Thymus (tissue), 11 donors: ENCODE data around the gene CDYL2. TPM values are rescaled to one million over a fixed set of nuclear protein-coding genes. Genes with fewer than 3 reads are reported as not detected.

Experiments used
- DNase-seq, 9 donors: peaks; one replicate each; pipeline ENCODE4 v3.0.0-alpha.2; 2013; ENCODE audit warnings: low spot score in 9 of 9, low read depth in 6 of 9, missing footprints in 1 of 9
- H3K27ac ChIP-seq, 2 donors: one replicate each; pipeline ENCODE4 v1.5.1; 2013; ENCODE audit warnings: control low read depth in 1 of 2, low read depth in 1 of 2, low read length in 1 of 2, mild to moderate bottlenecking in 1 of 2, moderate library complexity in 1 of 2
- H3K27me3 ChIP-seq, 2 donors: one replicate each; pipeline ENCODE4 v1.5.1; 2013; ENCODE audit warnings: low read length in 1 of 2; ENCODE audit not compliant: control insufficient read depth in 2 of 2, insufficient read depth in 1 of 2
- H3K36me3 ChIP-seq, 2 donors: one replicate each; pipeline ENCODE4 v1.5.1; 2013; ENCODE audit warnings: low read length in 1 of 2, mild to moderate bottlenecking in 1 of 2, moderate library complexity in 1 of 2; ENCODE audit not compliant: control insufficient read depth in 2 of 2, insufficient read depth in 2 of 2
- H3K4me1 ChIP-seq, 2 donors: one replicate each; pipeline ENCODE4 v1.5.1; 2013; ENCODE audit warnings: low read length in 2 of 2; ENCODE audit not compliant: control insufficient read depth in 2 of 2, insufficient read depth in 2 of 2
- H3K4me3 ChIP-seq, 2 donors: one replicate each; pipeline ENCODE4 v1.5.1; 2013; ENCODE audit warnings: low read length in 2 of 2, control low read depth in 1 of 2, mild to moderate bottlenecking in 1 of 2
- H3K9me3 ChIP-seq, 2 donors: one replicate each; pipeline ENCODE4 v1.5.1; 2013; ENCODE audit warnings: low read length in 1 of 2, mild to moderate bottlenecking in 1 of 2; ENCODE audit not compliant: control insufficient read depth in 2 of 2, insufficient read depth in 1 of 2
- WGBS: extraction: QIAGEN DNeasy Blood & Tissue Kit; methylation state at CpG from one replicate; pipeline ENCODE4 v1.1.7; 2013; 5-methylcytosine and 5-hydroxymethylcytosine counted together
- polyA plus RNA-seq: library from polyadenylated mRNA; stranded (reverse); fragments of 200-250 nt; gene quantifications from one replicate; pipeline ENCODE4 v1.2.3, GENCODE V29; 2013
- total RNA-seq: library from RNA; stranded (reverse); fragments of 120-200 nt; gene quantifications from one replicate; pipeline ENCODE4 v1.2.4, GENCODE V29; 2013
- donor health status: healthy.

CDYL2 gene
- total and polyA plus RNA-seq, 2 donors = 2.0 to 2.6 TPM

- H3K36me3 ChIP-seq = no peaks in the 10 kb centered on the region
- DNase-seq = no peak
- H3K4me1 ChIP-seq = no peaks in the 10 kb centered on the region
- peaks cover 0 to 1% of the 10 kb centered on the region in 2 donors for H3K9me3 ChIP-seq
- WGBS = 94% methylated on average over 12 of the region's 12 CpGs
- H3K27me3 ChIP-seq = no peaks in the 10 kb centered on the region
- H3K4me3 ChIP-seq = no peak overlapping the region
- H3K27ac ChIP-seq = no peak overlapping the region
These were observed 188.7 kb downstream of the CDYL2 start for GRCh38 chr16:80615735-80616134.

GRCh38 chr16:80614908-80615671, 189.3 kb downstream of the CDYL2 start:
- Histone ChIP-seq H3K9me3 (peaks cover 0 to 1% of the 10 kb centered on the region in 2 donors), H3K36me3 (no peaks in the 10 kb centered on the region), H3K4me1 (no peaks in the 10 kb centered on the region), H3K27ac (no peak overlapping the region), H3K4me3 (no peak overlapping the region), H3K27me3 (no peaks in the 10 kb centered on the region)
- WGBS = 96% methylated on average over 12 of the region's 12 CpGs
- DNase-seq = no peak

DNA sequence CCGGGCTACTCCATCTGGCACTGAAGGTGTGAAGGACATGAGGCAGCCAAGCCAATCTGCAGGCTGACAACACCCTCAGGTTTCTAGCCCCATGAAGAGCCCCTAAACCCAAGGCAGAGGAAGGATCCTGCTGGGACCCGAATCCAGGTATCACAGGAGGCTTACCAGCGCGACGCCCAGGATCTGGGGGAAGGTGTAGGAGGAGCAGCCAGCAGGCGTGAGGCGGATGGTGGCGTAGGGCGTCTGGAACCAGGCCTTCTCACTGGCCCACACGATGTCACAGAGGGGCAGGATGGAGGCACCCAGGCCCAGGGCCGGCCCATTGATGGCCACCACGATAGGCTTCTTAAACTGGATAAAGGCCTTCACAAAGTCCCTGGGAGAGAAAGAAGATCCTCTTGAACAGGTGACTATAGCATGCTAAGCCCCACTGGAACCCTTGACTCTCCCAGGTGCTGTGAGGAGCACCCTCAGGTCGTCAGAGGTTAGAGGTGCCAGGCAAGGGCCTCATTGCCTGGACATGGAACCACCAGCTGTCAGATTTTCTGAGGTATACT, 191.9 kb downstream of the CDYL2 start:
- Histone ChIP-seq H3K27me3 (no peaks in the 10 kb centered on the region), H3K4me1 (no peaks in the 10 kb centered on the region), H3K36me3 (no peaks in the 10 kb centered on the region), H3K9me3 (peaks cover 0 to 1% of the 10 kb centered on the region in 2 donors), H3K4me3 (no peak overlapping the region), H3K27ac (no peak overlapping the region)
- 94% methylated on average over 13 of the region's 13 CpGs for WGBS
- DNase-seq = no peak

- H3K27ac ChIP-seq = no peak overlapping the region
- H3K9me3 ChIP-seq = peaks cover 0 to 1% of the 10 kb centered on the region in 2 donors
- DNase-seq = no peak
- no peaks in the 10 kb centered on the region for H3K4me1 ChIP-seq
- H3K36me3 ChIP-seq = no peaks in the 10 kb centered on the region
- no peaks in the 10 kb centered on the region for H3K27me3 ChIP-seq
- no peak overlapping the region for H3K4me3 ChIP-seq
- 99% methylated on average over 11 of the region's 11 CpGs for WGBS
These were observed 192.5 kb downstream of the CDYL2 start for GRCh38 chr16:80611930-80612327.

DNA sequence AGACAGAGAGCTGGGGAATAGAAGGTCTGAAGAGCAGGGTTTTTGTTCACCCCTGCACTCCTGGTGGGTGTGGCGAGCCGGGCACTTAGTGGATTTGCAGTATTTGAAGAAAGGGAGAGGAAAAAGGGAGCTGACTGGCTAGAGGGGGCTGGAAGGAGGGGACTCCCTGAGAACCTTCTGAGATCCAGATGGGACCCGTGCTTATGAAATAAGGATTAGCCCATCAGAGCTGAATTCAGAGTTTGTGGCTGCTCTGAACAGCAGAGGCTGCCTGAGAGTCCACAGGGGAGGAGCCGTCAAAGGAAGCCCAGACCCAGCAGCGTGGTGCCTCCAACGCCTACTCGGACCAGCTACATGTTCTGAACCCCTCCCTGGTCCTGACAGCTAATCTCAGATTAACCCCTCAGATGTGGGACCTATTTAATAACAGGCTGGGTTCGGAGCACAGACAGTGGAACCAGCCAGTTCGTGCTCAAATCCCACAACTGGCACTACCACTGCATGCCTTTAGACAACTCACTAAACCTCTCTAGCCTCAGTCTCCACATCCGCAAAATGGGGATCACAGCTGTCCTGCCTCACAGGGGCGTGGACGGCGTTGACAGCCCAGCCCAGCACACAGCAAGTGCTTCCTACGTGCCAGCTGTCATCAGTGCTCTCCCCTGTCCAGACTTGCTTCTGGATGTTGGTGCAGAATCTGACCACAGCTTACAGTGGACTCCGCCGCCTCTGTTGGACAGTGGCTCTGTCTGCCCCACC, 193.0 kb downstream of the CDYL2 start:
- WGBS = 97% methylated on average over 16 of the region's 16 CpGs
- Histone ChIP-seq H3K27me3 (no peaks in the 10 kb centered on the region), H3K9me3 (peaks cover 0 to 1% of the 10 kb centered on the region in 2 donors), H3K27ac (no peak overlapping the region), H3K4me1 (no peaks in the 10 kb centered on the region), H3K36me3 (no peaks in the 10 kb centered on the region), H3K4me3 (no peak overlapping the region)
- DNase-seq = no peak

DNA sequence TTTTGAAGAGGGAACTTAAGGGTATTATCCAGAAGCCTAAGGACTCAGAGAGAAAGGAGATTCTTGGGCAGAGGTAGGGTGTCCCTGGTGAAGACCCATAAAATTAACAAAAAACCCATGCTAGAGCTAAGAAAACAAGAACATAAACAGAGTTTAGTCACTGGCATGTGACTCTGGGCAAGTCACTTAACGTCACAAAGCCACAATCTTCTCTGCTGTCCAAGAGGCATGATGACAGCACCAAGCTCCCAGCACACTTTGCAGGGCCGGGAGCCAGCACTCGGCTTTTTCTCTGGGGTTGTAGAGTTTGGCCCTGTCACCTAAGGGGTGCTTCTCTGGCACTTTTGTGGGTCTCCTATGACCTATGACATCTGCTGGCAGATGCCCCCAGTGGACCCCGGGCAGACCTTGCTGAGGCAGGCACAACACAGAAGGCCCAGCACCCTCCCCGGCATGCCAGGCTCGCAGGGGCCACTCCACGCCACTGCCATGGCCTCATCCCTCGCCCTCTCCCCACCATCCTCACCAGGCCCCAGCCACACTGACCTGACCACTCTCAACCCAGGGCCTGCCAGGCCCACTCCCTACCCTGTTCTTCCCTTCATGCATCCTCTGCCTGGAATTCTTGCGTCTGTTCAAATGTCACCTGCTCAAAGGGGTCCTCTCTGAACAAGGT, 193.8 kb downstream of the CDYL2 start:
- WGBS = 96% methylated on average over 9 of the region's 9 CpGs
- H3K27ac ChIP-seq = no peak overlapping the region

GRCh38 chr16:80608946-80609345, 195.5 kb downstream of the CDYL2 start:
- Histone ChIP-seq H3K27me3 (no peaks in the 10 kb centered on the region), H3K36me3 (no peaks in the 10 kb centered on the region), H3K4me3 (no peak overlapping the region), H3K4me1 (no peaks in the 10 kb centered on the region), H3K27ac (no peak overlapping the region), H3K9me3 (peaks cover 0 to 4% of the 10 kb centered on the region in 2 donors)
- DNase-seq = no peak
- 97% methylated on average over 6 of the region's 6 CpGs for WGBS

More for the DNA sequence above, 193.8 kb downstream of the CDYL2 start:
- Histone ChIP-seq H3K4me3 (no peak overlapping the region), H3K27me3 (no peaks in the 10 kb centered on the region), H3K4me1 (no peaks in the 10 kb centered on the region), H3K9me3 (peaks cover 1 to 4% of the 10 kb centered on the region in 2 donors), H3K36me3 (no peaks in the 10 kb centered on the region)
- DNase-seq = no peak

- no peak overlapping the region for H3K4me3 ChIP-seq
- WGBS = 90% methylated on average over 6 of the region's 6 CpGs
- no peaks in the 10 kb centered on the region for H3K36me3 ChIP-seq
- no peaks in the 10 kb centered on the region for H3K27me3 ChIP-seq
- H3K27ac ChIP-seq = no peak overlapping the region
- no peak for DNase-seq
- H3K4me1 ChIP-seq = no peaks in the 10 kb centered on the region
- peaks cover 0 to 4% of the 10 kb centered on the region in 2 donors for H3K9me3 ChIP-seq
These were observed 197.2 kb downstream of the CDYL2 start for GRCh38 chr16:80607204-80607603.
